Measurements from ENCODE around the gene AKAP12.

The AKAP12 gene

GRCh38 chr6:151375833-151376232 is 136.1 kb downstream of the AKAP12 start:
- TF ChIP-seq CTCF (IDR thresholded peaks at IDR 0.05; ENCODE audit: borderline replicate concordance, extremely low read depth, low read length, poor library complexity, severe bottlenecking) (no peak), EZH2 (IDR thresholded peaks at IDR 0.05; ENCODE audit: borderline replicate concordance, low read depth, low read length, severe bottlenecking) (no peak)
- peaks cover 87% of the 10 kb centered on the region for H3K79me2 ChIP-seq (ENCODE audit: insufficient read depth, low read length)
- no peak for DNase-seq
- no peaks in the 10 kb centered on the region for H3K9me3 ChIP-seq (ENCODE audit: insufficient read depth, low read length, severe bottlenecking)
- peaks cover 29% of the 10 kb centered on the region for H3K36me3 ChIP-seq (ENCODE audit: insufficient read depth, low read length)
- no peak for ATAC-seq (ENCODE audit: insufficient read depth, low read depth)
- H3K4me1 ChIP-seq (ENCODE audit: insufficient read depth, low read length), result peaks cover 7% of the 10 kb centered on the region; the same call in 1 of the 2 replicates
- H3K4me3 ChIP-seq (ENCODE audit: low read depth in 1 of 2, low read length in 2 of 2), result no peak overlapping the region
- peaks cover 73% of the 10 kb centered on the region for H4K20me1 ChIP-seq (ENCODE audit: insufficient read depth, low read length)
- no peak overlapping the region for H3K9ac ChIP-seq (ENCODE audit: low read depth, low read length)
- no peak overlapping the region for H3K4me2 ChIP-seq (ENCODE audit: insufficient read depth, low read length)
- no peak overlapping the region for H3K27ac ChIP-seq (ENCODE audit: low read length)
- no peaks in the 10 kb centered on the region for H3K27me3 ChIP-seq (ENCODE audit: insufficient read depth, low read length, poor library complexity)
- H2AFZ ChIP-seq (ENCODE audit: low read depth, low read length), result no peak overlapping the region

GRCh38 chr6:151376440-151376839 is 136.7 kb downstream of the AKAP12 start:
- peaks cover 23% of the 10 kb centered on the region for H3K36me3 ChIP-seq (ENCODE audit: insufficient read depth, low read length)
- H2AFZ ChIP-seq (ENCODE audit: low read depth, low read length), result no peak overlapping the region
- H3K4me1 ChIP-seq (ENCODE audit: insufficient read depth, low read length), result peaks cover 7% of the 10 kb centered on the region; the same call in 1 of the 2 replicates
- peak; percentile 81 for ATAC-seq (ENCODE audit: insufficient read depth, low read depth)
- H3K4me3 ChIP-seq (ENCODE audit: low read depth in 1 of 2, low read length in 2 of 2), result no peak overlapping the region
- H3K79me2 ChIP-seq (ENCODE audit: insufficient read depth, low read length), result peaks cover 88% of the 10 kb centered on the region
- H3K27ac ChIP-seq (ENCODE audit: low read length), result no peak overlapping the region
- H3K27me3 ChIP-seq (ENCODE audit: insufficient read depth, low read length, poor library complexity), result no peaks in the 10 kb centered on the region
- H4K20me1 ChIP-seq (ENCODE audit: insufficient read depth, low read length), result peaks cover 70% of the 10 kb centered on the region
- no peak overlapping the region for H3K9ac ChIP-seq (ENCODE audit: low read depth, low read length)
- DNase-seq, result no peak
- no peak overlapping the region for H3K4me2 ChIP-seq (ENCODE audit: insufficient read depth, low read length)
- TF ChIP-seq EZH2 (IDR thresholded peaks at IDR 0.05; ENCODE audit: borderline replicate concordance, low read depth, low read length, severe bottlenecking), result no peak
- no peak for TF ChIP-seq CTCF (IDR thresholded peaks at IDR 0.05; ENCODE audit: borderline replicate concordance, extremely low read depth, low read length, poor library complexity, severe bottlenecking)
- H3K9me3 ChIP-seq (ENCODE audit: insufficient read depth, low read length, severe bottlenecking), result no peaks in the 10 kb centered on the region

- H3K27me3 ChIP-seq (ENCODE audit: insufficient read depth, low read length, poor library complexity), result no peaks in the 10 kb centered on the region
- H3K27ac ChIP-seq (ENCODE audit: low read length), result no peak overlapping the region
- DNase-seq, result no peak
- no peak overlapping the region for H3K4me2 ChIP-seq (ENCODE audit: insufficient read depth, low read length)
- H3K79me2 ChIP-seq (ENCODE audit: insufficient read depth, low read length), result peaks cover 89% of the 10 kb centered on the region
- no peak overlapping the region for H3K4me3 ChIP-seq (ENCODE audit: low read depth in 1 of 2, low read length in 2 of 2)
- TF ChIP-seq CTCF (IDR thresholded peaks at IDR 0.05; ENCODE audit: borderline replicate concordance, extremely low read depth, low read length, poor library complexity, severe bottlenecking), result no peak
- no peak for TF ChIP-seq EZH2 (IDR thresholded peaks at IDR 0.05; ENCODE audit: borderline replicate concordance, low read depth, low read length, severe bottlenecking)
- no peak overlapping the region for H3K9ac ChIP-seq (ENCODE audit: low read depth, low read length)
- ATAC-seq (ENCODE audit: insufficient read depth, low read depth), result no peak
- no peak overlapping the region for H2AFZ ChIP-seq (ENCODE audit: low read depth, low read length)
- no peaks in the 10 kb centered on the region for H3K9me3 ChIP-seq (ENCODE audit: insufficient read depth, low read length, severe bottlenecking)
- peaks cover 67% of the 10 kb centered on the region for H4K20me1 ChIP-seq (ENCODE audit: insufficient read depth, low read length)
- H3K4me1 ChIP-seq (ENCODE audit: insufficient read depth, low read length), result peaks cover 7% of the 10 kb centered on the region; the same call in 1 of the 2 replicates
- peaks cover 17% of the 10 kb centered on the region for H3K36me3 ChIP-seq (ENCODE audit: insufficient read depth, low read length)
These were observed 137.3 kb downstream of the AKAP12 start for GRCh38 chr6:151377095-151377494.
